NK-92 (cell line): ENCODE results near the gene ASIP.
A peak's percentile ranks its signal among the peaks of the same experiment; 100 is the strongest.
"Not testable (repeated sequence)": the region's sequence is repeated elsewhere in the genome, so short reads cannot be mapped to it uniquely, and the experiment has no call there.

Source experiments
- DNase-seq: peaks from one replicate; lab custom pipeline; 2025; ENCODE audit not compliant: unreplicated experiment; lab: John Stamatoyannopoulos, UW

The ASIP gene

DNA sequence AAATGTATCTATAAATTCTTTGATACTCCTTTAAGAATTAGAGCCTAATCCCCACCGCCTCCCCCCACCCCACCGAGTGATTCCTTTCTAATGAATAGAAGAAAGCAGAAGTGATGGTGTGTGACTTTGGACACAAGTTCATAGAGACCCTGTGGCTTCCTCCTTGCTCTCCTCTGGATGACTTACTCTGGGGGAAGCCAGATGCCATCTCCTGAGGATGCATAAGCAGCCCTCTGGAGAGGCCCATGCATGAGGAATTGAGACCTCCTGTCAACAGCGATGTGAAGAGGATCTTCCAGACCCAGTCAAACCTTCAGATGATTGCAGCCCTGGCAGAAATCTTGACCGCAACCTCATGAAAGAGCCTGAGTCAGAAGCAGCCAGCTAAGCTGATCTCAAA, 40.8 kb downstream of the ASIP start:
- DNase-seq, result no peak

DNA sequence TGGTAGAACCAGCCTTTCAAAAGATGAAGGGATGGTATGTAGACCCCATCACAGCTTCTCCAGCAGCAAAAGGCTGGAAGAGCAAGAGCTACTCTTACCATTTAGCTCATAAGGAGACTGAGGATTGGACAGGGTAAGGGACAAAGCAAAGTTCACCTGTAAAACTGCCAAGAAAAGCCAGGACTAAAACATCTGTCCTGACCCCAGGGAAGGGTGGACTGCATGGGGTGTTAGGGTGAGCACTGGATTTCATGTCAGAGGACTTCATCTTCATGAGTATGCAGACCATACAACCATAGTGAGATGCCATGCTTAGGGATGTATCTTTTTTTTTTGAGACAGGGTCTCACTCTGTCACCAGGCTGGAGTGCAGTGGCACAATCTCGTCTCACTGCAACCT, 42.6 kb downstream of the ASIP start:
- no peak for DNase-seq

- DNase-seq, result no peak
These were observed 44.2 kb downstream of the ASIP start for GRCh38 chr20:34285450-34285849.

- DNase-seq, result not testable (repeated sequence)
These were observed 46.3 kb downstream of the ASIP start for GRCh38 chr20:34287500-34287899.

- no peak for DNase-seq
These were observed 49.2 kb downstream of the ASIP start for GRCh38 chr20:34290471-34290870.

DNA sequence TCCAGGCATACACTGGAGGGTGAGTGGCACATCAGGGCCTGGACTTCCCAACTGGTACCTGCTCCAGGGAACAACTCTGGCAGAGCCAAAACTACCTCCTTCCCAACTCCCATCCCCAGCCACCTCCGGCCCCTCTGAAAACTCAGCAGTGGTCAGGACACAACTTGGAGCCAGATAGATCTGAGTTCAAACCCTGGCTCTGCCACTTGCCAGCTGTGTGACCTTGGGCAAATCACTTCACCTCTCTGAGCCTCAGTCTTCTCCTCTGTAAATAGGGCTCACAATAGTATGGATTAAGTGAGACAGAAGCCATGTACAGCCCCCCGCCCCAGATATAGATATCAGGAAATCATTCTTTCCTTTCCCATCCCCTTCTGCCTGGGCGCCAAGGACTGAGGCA, 51.3 kb downstream of the ASIP start:
- DNase-seq, result no peak

GRCh38 chr20:34293119-34293518, 51.9 kb downstream of the ASIP start:
- DNase-seq, result no peak

DNA sequence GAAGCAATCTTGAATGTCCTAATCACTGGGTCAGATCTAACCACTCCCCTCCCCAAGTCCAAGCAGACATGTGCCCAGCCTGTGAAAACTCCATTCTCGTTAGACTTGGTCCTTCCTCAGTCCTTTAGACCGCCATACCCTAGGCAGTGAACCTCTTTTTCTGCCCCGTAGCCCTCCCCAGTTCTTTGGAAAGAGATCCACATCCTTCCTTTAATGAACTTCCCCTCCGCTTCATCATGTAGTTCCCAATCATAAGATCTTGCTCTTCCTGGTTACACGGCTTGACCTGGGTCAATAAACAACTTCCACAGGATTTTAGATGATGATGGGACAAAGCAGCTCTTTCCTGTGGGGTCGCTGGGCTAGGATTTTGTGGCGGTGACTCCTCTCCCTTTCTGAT, 52.4 kb downstream of the ASIP start:
- no peak for DNase-seq

- DNase-seq, result no peak
These were observed 53.3 kb downstream of the ASIP start for GRCh38 chr20:34294563-34294962.

DNA sequence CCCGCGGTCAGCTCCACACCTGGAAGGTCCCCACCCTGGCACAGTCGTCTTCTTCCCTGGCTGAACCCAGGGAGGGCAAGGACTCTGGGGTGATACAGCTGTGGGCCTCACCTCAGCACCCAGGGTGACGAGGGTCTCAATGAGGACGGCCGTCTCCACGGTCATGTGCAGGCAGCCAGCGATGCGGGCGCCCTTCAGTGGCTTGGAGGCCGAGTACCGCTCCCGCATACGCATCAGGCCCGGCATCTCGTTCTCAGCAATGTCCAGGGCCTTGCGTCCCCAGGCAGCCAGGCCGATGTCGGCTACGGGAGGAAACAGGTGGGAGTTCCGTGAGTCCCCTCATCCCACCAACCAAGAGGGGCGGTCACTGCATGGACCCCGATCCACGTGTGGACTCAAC, 54.1 kb downstream of the ASIP start:
- no peak for DNase-seq

GRCh38 chr20:34296468-34296867, 55.2 kb downstream of the ASIP start:
- no peak for DNase-seq

DNA sequence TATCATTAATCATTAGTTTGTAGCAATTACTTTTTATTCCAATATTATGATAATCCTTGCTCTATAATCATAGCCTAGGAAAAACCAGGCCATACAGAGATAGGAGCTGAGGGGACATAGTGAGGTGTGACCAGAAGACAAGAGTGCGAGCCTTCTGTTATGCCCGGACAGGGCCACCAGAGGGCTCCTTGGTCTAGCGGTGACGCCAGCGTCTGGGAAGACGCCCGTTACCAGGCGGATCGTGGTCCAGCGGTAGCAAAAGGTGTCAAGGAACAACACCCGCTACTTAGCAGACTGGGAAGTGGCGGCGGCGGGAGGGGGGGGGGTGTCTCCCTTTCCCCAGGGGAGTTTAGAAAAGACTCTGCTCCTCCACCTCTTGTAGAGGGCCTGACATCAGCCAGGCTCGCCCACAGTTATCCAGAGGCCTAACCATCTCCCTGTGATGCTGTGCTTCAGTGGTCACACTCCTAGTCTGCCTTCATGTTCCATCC, 57.1 kb downstream of the ASIP start:
- not testable (repeated sequence) for DNase-seq

- no peak for DNase-seq
These were observed 58.5 kb downstream of the ASIP start for GRCh38 chr20:34299556-34300255.

GRCh38 chr20:34300256-34300806, 59.1 kb downstream of the ASIP start:
- no peak for DNase-seq

DNA sequence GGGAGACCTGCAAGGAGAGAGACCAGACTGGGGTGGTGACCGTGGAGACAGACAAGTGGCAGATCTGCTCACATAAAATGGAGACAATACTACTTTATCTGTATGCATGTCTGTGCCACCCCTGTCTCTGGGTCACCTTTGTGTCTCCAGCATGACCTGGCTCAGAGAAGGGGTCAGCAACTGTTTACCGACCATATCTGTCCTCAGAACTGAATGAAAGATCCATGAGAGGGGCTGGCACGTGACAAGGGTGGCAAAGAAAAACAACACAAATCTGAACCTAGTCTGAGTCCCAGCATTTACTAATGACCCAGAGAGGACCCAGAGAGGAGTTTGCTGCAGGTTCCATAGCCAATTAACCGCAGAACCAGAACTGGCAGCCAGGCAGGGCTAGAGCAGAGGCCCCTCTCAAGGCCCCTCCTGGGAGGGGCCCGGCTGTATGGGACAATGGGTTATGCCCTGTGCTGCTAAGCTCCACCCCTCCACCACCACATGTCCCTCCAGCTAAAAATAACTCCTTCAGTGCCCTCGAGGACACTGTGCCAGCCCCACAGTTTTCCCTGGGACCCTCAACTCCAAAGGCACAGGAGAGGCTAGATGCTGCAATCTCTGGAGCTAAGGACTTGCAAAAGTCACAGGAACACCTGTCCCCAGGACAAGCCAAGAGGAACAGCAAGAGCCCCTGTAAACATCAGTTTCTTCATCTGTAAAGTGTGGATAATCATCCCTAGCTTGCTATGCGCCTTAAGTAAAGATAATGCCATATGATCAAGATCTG, 59.8 kb downstream of the ASIP start:
- no peak for DNase-seq

DNA sequence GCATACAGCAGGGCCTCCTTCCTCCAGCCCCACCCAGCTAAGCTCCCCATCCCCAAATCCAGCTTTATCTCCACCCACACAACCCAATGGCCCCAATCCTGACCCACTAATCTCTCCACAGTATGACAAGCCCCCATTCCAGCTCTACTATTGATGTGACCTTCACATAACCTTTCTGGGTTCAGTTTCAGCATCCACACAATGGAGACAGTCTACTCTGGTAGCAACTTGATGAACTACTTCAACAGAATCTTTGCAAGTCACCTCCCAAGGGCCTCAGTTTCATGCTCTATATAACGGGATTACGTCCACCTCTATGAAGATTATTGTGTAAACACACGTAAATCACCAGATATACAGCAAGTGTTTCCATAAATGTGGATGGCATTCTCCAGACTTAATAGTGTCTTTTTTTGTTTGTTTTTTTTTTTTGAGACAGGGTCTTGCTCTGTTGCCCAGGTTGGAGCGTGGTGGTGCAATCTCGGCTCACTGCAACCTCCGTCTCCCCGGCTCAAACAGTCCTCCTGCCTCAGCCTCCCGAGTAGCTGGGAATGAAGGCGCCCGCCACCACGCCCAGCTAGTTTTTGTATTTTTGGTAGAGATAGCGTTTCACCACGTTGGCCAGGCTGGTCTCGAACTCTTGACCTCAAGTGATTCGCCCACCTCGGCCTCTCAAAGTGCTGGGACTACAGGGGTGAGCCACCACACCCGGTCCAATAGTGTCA, 60.5 kb downstream of the ASIP start:
- no peak for DNase-seq

DNA sequence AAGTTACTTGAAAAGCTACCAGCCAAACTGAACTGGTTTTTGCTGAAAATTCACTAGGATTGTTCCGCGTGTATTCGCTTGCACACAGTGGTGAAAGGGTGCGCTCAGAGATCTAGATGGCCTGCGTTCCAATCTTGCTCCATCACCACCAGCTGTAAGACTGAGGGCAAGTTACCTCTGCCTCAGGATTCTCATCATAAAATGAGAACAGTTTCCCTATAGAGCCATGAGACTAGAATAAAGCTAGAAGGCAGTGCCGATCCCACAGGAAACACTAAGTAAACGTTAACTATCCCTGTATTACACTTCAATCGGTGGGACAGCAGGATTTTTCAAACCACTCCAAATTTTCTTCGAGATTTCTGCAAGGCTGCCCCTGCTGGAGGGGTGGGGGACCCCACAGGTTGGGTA, 61.1 kb downstream of the ASIP start:
- no peak for DNase-seq

DNA sequence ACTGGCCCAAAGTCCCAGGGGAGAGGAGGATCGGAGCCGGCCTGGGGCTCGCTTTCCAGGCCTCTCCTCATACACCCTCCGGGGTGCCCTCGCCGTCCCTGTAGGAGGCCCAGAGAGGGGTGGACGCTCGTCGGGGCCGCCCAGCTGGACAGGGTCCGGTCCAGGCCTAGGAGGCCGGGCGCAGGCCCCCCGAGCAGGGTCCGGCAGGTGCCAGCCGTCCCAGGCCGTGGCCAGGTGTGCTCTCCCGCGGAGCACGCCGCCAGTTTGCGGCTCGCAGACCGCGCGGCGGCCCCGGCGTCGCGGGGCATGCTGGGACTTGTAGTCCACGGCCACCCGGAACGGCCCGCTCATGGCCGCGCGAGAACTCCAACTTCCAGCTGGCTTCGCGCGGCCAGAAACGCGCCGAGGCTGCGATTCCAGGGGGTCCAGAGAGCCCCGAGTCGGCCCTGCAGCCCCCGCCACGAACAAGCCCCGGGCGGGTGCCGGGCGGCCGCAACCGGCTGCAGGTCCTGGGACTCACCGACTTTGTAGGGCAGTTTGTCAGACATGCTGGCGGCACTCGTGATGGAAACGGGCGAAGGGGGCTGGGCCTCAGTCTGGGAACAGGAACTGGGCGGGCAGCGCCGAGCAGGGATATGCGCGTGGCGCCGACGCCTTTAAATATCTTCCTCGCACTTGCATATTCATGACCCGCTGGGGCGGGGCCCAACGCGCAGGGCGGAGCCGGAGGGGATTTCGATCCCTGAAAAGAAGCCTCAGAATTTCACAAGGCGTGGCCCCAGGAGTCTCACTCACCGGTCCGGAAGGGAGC, 61.7 kb downstream of the ASIP start, which contains the start of gene AHCY:
AHCY (minus strand) TSS at position 633 of the 811 bp plus-strand sequence; CDS start at position 548, 85 bp downstream.
- DNase-seq, result peak; percentile 62

DNA sequence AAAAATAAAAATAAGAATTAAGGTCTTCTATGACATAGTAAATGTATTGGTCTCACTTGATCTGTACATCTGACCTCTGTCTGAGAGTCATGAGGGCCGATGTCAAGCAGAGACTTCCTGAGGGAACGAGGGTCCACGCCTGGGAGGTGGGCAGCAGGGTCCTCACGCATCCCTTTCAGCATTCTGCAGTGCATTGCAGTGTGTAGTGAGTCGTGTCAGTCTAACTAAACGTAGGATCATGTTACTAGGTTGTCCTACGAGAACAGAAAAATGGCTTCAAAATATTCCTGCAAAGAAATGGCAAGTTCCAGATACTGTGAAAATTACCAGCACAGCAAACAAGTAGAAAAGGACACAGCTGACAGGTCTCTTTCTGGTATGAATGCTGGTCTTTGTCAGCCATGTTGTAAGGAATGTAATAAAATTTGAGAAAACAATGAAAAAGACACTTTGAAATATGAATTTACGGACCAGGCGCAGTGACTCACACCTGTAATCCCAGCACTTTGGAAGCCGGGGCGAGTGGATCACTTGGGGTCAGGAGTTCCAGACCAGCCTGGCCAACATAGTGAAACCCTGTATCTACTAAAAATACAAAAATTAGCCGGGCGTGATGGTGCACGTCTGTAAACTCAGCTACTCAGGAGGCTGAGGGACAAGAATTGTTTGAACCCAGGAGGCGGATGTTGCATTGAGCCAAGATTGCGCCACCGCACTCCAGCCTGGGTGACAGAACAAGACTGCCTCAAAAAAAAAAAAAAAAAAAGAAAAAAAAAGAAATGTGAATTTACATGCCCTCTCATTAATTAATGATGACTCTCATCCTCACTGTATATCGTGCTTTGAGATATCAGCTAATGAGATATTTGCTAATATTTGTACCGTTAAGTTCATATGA, 64.4 kb downstream of the ASIP start:
- DNase-seq, result no peak
